Measurements from ENCODE around the gene NR2C2AP. TPM values are rescaled to one million over a fixed set of nuclear protein-coding genes. Genes with fewer than 3 reads are reported as not detected.
A peak's percentile ranks its signal among the peaks of the same experiment; 100 is the strongest.
"Not testable (repeated sequence)": the region's sequence is repeated elsewhere in the genome, so short reads cannot be mapped to it uniquely, and the experiment has no call there.

NR2C2AP gene
- 10 to 100 TPM; 13.6 to 15.4 (median 13.8) TPM for polyA plus RNA-seq (ENCODE audit: insufficient read length in 4 of 4)

GRCh38 chr19:19203012-19203856 lies at the start of gene NR2C2AP:
Gene NR2C2AP (minus strand): TSS chr19:19203414. CDS start chr19:19203060, 354 bp downstream.
- DNase-seq (ENCODE audit: low read depth in 4 of 4, low spot score in 2 of 4), result peak in 3 of 4 donors; percentile 66 to 83 (median 72)

GRCh38 chr19:19250196-19250801 lies 47.1 kb upstream of the NR2C2AP start:
- no peak for DNase-seq (ENCODE audit: low read depth in 4 of 4, low spot score in 2 of 4)

DNA sequence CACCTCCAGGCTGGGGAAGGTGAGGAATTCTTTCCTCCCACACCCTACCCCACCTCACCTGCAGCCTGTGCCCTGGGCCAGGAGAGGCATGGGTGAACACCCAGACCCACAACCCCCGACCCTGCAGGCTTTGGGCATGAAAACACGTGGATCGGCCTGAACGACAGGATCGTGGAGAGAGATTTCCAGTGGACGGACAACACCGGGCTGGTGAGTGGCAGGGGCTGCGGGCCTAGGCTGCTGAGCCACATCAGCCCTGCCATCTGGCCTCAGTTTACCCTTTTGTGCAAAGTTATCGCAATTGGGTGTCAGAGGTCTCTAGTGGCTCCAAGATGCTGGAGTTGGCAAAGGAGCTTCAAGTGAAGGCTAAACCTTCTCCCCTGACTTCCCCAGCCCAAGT lies 37.3 kb upstream of the NR2C2AP start:
- DNase-seq (ENCODE audit: low read depth in 4 of 4, low spot score in 2 of 4), result no peak

- no peak for DNase-seq (ENCODE audit: low read depth in 4 of 4, low spot score in 2 of 4)
Measured at GRCh38 chr19:19239675-19240074, 36.5 kb upstream of the NR2C2AP start.

- DNase-seq (ENCODE audit: low read depth in 4 of 4, low spot score in 2 of 4), result no peak
Measured at GRCh38 chr19:19238126-19238894, 35.1 kb upstream of the NR2C2AP start.

- no peak for DNase-seq (ENCODE audit: low read depth in 4 of 4, low spot score in 2 of 4)
Measured at GRCh38 chr19:19236173-19236572, 33.0 kb upstream of the NR2C2AP start.

DNA sequence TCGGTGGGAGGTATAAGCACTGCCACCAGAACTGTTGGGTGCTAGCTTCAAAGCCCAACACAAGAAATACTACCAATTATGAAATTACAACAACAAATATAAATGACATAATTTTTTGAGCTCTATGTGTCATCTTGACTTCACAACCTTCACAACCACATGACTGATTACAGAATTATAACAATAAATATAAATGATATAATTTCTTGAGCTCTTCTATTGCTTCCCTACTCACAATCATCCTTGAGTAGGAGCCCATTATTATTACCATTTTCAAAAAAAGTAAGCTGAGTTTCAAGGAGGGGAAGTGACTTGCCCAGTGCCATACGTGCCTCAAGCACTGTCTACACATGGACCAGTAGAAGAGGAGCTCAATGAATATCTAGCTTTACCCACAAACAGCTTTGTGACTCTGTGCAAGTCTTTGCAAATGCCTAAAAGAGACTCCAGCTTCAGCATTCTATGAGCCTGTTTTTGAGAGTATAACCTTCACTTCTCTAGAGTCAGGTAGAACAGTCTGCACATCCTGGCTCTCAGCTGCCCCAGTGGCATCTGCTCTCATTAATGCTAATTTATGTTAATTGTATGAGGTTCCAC lies 31.1 kb upstream of the NR2C2AP start:
- DNase-seq (ENCODE audit: low read depth in 4 of 4, low spot score in 2 of 4), result no peak

GRCh38 chr19:19232261-19232721 lies 29.1 kb upstream of the NR2C2AP start:
- no peak for DNase-seq (ENCODE audit: low read depth in 4 of 4, low spot score in 2 of 4)

DNA sequence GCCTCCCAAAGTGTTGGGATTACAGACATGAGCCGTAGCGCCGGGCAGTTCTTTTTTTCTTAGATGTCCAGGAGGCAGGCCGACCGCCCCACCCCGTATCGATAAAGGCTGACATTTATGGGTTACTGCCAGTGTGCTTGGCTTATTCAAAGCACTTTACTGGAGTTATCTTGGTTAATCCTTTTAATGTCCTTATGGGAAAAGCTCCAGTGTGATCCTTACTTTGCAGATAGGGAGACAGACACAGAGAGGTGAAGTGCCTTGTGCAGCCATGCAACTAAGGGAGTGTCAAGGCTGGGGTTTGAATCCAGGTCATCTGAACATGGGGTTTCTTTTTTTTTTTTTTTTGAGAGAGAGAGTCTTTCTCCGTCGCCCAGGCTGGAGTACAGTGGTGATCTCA lies 27.8 kb upstream of the NR2C2AP start:
- DNase-seq (ENCODE audit: low read depth in 4 of 4, low spot score in 2 of 4), result no peak

- DNase-seq (ENCODE audit: low read depth in 4 of 4, low spot score in 2 of 4), result no peak
Measured at GRCh38 chr19:19229701-19230100, 26.5 kb upstream of the NR2C2AP start.

GRCh38 chr19:19227217-19227616 lies 24.0 kb upstream of the NR2C2AP start:
- no peak for DNase-seq (ENCODE audit: low read depth in 4 of 4, low spot score in 2 of 4)

GRCh38 chr19:19226663-19227062 lies 23.4 kb upstream of the NR2C2AP start:
- DNase-seq (ENCODE audit: low read depth in 4 of 4, low spot score in 2 of 4), result no peak

- DNase-seq (ENCODE audit: low read depth in 4 of 4, low spot score in 2 of 4), result no peak
Measured at GRCh38 chr19:19226204-19226603, 23.0 kb upstream of the NR2C2AP start.

DNA sequence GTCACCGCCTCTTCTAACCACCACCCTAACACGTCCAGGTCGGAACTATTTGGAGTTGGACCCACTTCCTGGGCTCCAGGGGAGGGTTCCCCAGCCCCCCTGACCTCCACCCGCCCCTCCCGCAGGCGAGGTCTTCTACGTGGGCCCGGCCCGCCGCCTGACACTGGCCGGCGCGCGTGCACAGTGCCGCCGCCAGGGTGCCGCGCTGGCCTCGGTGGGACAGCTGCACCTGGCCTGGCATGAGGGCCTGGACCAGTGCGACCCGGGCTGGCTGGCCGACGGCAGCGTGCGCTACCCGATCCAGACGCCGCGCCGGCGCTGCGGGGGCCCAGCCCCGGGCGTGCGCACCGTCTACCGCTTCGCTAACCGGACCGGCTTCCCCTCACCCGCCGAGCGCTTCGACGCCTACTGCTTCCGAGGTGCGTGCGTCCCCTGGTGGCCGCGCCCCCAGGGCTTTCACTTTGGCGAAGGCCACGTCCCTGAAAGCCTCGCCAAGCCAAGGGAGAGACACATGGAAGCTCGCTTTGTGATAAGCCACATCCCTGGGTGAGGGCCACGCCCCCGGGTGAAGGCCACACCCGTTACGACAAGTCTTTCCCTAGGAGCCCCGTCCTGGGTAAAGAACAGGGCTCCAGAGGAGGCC lies 21.8 kb upstream of the NR2C2AP start:
- DNase-seq (ENCODE audit: low read depth in 4 of 4, low spot score in 2 of 4), result peak in 2 of 4 donors; percentile 26 to 38

GRCh38 chr19:19224150-19224851 lies 21.1 kb upstream of the NR2C2AP start:
- DNase-seq (ENCODE audit: low read depth in 4 of 4, low spot score in 2 of 4), result no peak

DNA sequence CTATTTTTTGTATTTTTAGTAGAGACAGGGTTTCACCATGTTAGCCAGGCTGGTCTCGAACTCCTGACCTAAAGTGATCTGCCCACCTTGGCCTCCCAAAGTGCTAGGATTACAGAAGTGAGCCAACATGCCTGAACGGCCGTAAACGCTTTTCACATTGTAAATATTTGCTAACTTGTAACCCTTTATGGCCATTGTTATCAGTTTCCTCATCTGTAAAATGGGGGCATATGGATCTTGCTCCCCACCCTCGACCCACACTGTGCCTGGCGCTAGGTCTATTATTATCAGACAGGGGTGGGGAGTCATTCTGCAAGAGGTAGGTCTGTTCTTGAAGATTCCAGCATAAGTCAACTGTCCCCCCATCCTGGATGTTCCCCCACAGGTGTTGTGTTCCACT lies 20.4 kb upstream of the NR2C2AP start:
- DNase-seq (ENCODE audit: low read depth in 4 of 4, low spot score in 2 of 4), result no peak

- no peak for DNase-seq (ENCODE audit: low read depth in 4 of 4, low spot score in 2 of 4)
Measured at GRCh38 chr19:19223060-19223459, 19.8 kb upstream of the NR2C2AP start.

GRCh38 chr19:19221000-19221399 lies 17.8 kb upstream of the NR2C2AP start:
- DNase-seq (ENCODE audit: low read depth in 4 of 4, low spot score in 2 of 4), result not testable (repeated sequence)

GRCh38 chr19:19218911-19219310 lies 15.7 kb upstream of the NR2C2AP start:
- no peak for DNase-seq (ENCODE audit: low read depth in 4 of 4, low spot score in 2 of 4)

DNA sequence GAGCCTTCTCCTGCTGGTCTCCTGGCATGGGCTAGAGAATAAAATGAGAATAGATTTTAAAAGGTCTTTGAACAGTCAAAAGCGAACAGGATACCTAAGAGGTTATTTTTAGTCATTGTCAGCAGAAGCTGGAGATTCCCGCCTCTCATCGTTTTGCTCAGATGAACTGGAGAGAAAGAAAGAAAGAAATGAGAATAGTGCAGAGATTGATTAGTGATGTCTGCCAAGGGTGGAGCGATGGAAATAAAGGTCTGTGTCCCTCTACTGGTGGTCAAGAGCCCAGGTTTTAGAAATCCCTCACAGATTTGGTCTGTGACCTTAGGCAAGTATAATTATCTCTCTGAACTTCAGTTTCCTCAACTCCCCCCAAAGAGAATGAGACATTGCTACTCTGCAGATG lies 13.9 kb upstream of the NR2C2AP start:
- DNase-seq (ENCODE audit: low read depth in 4 of 4, low spot score in 2 of 4), result no peak

Measured in left renal cortex interstitium (tissue), 4 donors.